ENCODE data around the gene APELA. TPM values are rescaled to one million over a fixed set of nuclear protein-coding genes. Genes with fewer than 3 reads are reported as not detected.
"Not testable (repeated sequence)": the region's sequence is repeated elsewhere in the genome, so short reads cannot be mapped to it uniquely, and the experiment has no call there.

The APELA gene
- total and polyA plus RNA-seq, 3 experiments from 2014 or later = not detected

DNA sequence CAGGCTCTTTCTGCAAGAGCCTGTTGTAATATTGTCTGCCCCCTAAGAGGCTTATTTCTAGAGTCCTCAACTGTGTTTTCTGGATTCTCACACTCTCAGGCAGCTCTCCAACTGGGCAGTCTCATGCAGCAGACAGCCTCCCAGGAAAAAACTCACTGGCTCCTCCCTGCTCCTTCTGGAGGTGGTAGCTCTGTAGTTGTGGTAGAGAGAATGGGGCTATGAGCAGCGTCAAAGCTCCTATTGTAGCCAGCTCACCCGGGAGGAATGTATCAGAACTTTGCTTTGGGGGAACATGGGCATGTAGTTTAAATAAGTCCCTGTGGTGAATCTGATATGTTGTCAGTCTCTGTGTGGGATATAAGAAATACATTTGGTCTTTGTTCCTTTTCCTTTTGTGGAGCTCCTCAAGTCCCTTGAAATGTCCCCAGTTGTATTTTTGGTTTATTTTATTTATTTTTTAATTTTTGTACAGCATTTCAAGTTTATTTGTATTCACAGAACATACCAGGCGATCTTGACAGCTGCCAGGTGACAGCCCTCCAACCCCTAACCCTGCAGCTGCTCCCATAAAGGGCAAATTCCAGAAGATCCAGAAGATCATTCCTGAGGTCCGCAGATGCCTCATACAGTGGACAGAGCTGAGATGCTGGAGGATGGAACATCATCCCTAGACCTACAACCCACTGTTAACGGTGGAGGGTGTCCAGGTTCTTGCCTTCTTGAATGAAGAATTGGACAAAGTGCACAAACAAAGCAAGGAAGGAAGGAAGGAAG is 54.8 kb downstream of the APELA start:
- Histone ChIP-seq H3K9me3 (ENCODE audit: low read length) (no peaks in the 10 kb centered on the region), H3K27ac (ENCODE audit: low read depth, low read length) (no peak overlapping the region), H3K36me3 (ENCODE audit: insufficient read depth, low read length) (no peaks in the 10 kb centered on the region), H3K27me3 (ENCODE audit: insufficient read depth, low read length, poor library complexity, severe bottlenecking) (no peaks in the 10 kb centered on the region), H3K4me1 (ENCODE audit: insufficient read depth, low read length) (no peaks in the 10 kb centered on the region), H3K4me3 (ENCODE audit: low read length) (no peak overlapping the region)
- CTCF ChIA-PET = no interaction called here
- Mint-ChIP-seq H3K9me3 (no peaks in the 10 kb centered on the region), H3K27ac (no peak overlapping the region), H3K36me3 (no peaks in the 10 kb centered on the region), H3K4me3 (no peak overlapping the region), H3K4me1 (no peaks in the 10 kb centered on the region), H3K27me3 (peaks cover 4 to 18% of the 10 kb centered on the region in 2 donors)
- POLR2A ChIA-PET = no interaction called here
- DNase-seq = no peak

GRCh38 chr4:164933244-164933643 is 56.3 kb downstream of the APELA start:
- H3K4me3 Mint-ChIP-seq = no peak overlapping the region
- H3K27me3 ChIP-seq (ENCODE audit: insufficient read depth, low read length, poor library complexity, severe bottlenecking) = no peaks in the 10 kb centered on the region
- no peaks in the 10 kb centered on the region for H3K9me3 ChIP-seq (ENCODE audit: low read length)
- H3K4me1 Mint-ChIP-seq = no peaks in the 10 kb centered on the region
- no peak overlapping the region for H3K4me3 ChIP-seq (ENCODE audit: low read length)
- POLR2A ChIA-PET = no interaction called here
- no peaks in the 10 kb centered on the region for H3K36me3 ChIP-seq (ENCODE audit: insufficient read depth, low read length)
- H3K27ac ChIP-seq (ENCODE audit: low read depth, low read length) = no peak overlapping the region
- H3K9me3 Mint-ChIP-seq = peaks cover 0 to 2% (median 0%) of the 10 kb centered on the region in 5 donors
- no peaks in the 10 kb centered on the region for H3K36me3 Mint-ChIP-seq
- DNase-seq = no peak
- no peak overlapping the region for H3K27ac Mint-ChIP-seq
- CTCF ChIA-PET = no interaction called here
- H3K4me1 ChIP-seq (ENCODE audit: insufficient read depth, low read length) = no peaks in the 10 kb centered on the region
- peaks cover 4 to 26% of the 10 kb centered on the region in 2 donors for H3K27me3 Mint-ChIP-seq

DNA sequence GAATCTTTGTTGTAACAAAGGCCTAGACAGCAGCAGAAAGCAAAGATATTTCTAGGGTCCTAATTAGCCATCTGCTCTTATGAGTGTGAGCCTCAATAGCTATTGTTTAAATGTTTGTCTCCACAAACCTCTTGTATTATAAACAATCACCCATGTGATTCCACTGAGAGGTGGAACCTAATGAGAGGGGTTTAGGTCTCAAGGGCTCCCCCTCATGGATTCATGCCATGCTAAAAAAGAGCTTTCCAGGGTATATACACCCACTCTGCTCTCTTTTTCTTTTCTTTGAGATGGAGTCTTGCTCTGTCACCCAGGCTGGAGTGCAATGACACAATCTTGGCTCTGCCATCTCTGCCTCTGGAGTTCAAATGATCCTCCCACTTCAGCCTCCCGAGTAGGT is 58.4 kb downstream of the APELA start:
- H3K27ac ChIP-seq (ENCODE audit: low read depth, low read length) = no peak overlapping the region
- POLR2A ChIA-PET = no interaction called here
- no peak overlapping the region for H3K4me3 Mint-ChIP-seq
- CTCF ChIA-PET = no interaction called here
- H3K4me1 ChIP-seq (ENCODE audit: insufficient read depth, low read length) = no peaks in the 10 kb centered on the region
- no peaks in the 10 kb centered on the region for H3K27me3 ChIP-seq (ENCODE audit: insufficient read depth, low read length, poor library complexity, severe bottlenecking)
- H3K27me3 Mint-ChIP-seq = peaks cover 6 to 41% of the 10 kb centered on the region in 2 donors
- H3K4me1 Mint-ChIP-seq = no peaks in the 10 kb centered on the region
- no peaks in the 10 kb centered on the region for H3K36me3 Mint-ChIP-seq
- no peak for DNase-seq
- H3K27ac Mint-ChIP-seq = no peak overlapping the region
- no peak overlapping the region for H3K4me3 ChIP-seq (ENCODE audit: low read length)
- H3K9me3 Mint-ChIP-seq = peaks cover 0 to 2% (median 0%) of the 10 kb centered on the region in 5 donors
- H3K36me3 ChIP-seq (ENCODE audit: insufficient read depth, low read length) = no peaks in the 10 kb centered on the region
- no peaks in the 10 kb centered on the region for H3K9me3 ChIP-seq (ENCODE audit: low read length)

- H3K27me3 ChIP-seq (ENCODE audit: insufficient read depth, low read length, poor library complexity, severe bottlenecking); H3K4me1 Mint-ChIP-seq; CTCF ChIA-PET; H3K36me3 ChIP-seq (ENCODE audit: insufficient read depth, low read length); DNase-seq; H3K27ac ChIP-seq (ENCODE audit: low read depth, low read length); H3K27ac Mint-ChIP-seq; H3K4me3 Mint-ChIP-seq; H3K9me3 ChIP-seq (ENCODE audit: low read length); H3K4me3 ChIP-seq (ENCODE audit: low read length); POLR2A ChIA-PET; H3K9me3 Mint-ChIP-seq; H3K4me1 ChIP-seq (ENCODE audit: insufficient read depth, low read length); H3K36me3 Mint-ChIP-seq: not testable (repeated sequence)
- H3K27me3 Mint-ChIP-seq = peaks cover 8 to 44% of the 10 kb centered on the region in 2 donors
Measured at GRCh38 chr4:164935865-164936606, 59.1 kb downstream of the APELA start.

GRCh38 chr4:164937576-164938270 is 60.7 kb downstream of the APELA start:
- no peak for DNase-seq
- no peak overlapping the region for H3K4me3 ChIP-seq (ENCODE audit: low read length)
- Mint-ChIP-seq H3K9me3 (peaks cover 0 to 5% (median 0%) of the 10 kb centered on the region in 5 donors), H3K4me3 (no peak overlapping the region), H3K27me3 (peaks cover 9 to 49% of the 10 kb centered on the region in 2 donors), H3K4me1 (no peaks in the 10 kb centered on the region), H3K36me3 (no peaks in the 10 kb centered on the region), H3K27ac (no peak overlapping the region)
- no peaks in the 10 kb centered on the region for H3K9me3 ChIP-seq (ENCODE audit: low read length)
- ChIA-PET POLR2A (no interaction called here), CTCF (no interaction called here)
- no peak overlapping the region for H3K27ac ChIP-seq (ENCODE audit: low read depth, low read length)
- H3K27me3 ChIP-seq (ENCODE audit: insufficient read depth, low read length, poor library complexity, severe bottlenecking) = no peaks in the 10 kb centered on the region
- H3K36me3 ChIP-seq (ENCODE audit: insufficient read depth, low read length) = no peaks in the 10 kb centered on the region
- no peaks in the 10 kb centered on the region for H3K4me1 ChIP-seq (ENCODE audit: insufficient read depth, low read length)

- POLR2A ChIA-PET = no interaction called here
- Mint-ChIP-seq H3K27ac (no peak overlapping the region), H3K4me3 (no peak overlapping the region), H3K27me3 (peaks cover 8 to 53% of the 10 kb centered on the region in 2 donors), H3K4me1 (no peaks in the 10 kb centered on the region), H3K36me3 (no peaks in the 10 kb centered on the region), H3K9me3 (peaks cover 0 to 4% (median 0%) of the 10 kb centered on the region in 5 donors)
- Histone ChIP-seq H3K4me3 (ENCODE audit: low read length) (no peak overlapping the region), H3K4me1 (ENCODE audit: insufficient read depth, low read length) (no peaks in the 10 kb centered on the region), H3K9me3 (ENCODE audit: low read length) (no peaks in the 10 kb centered on the region), H3K36me3 (ENCODE audit: insufficient read depth, low read length) (no peaks in the 10 kb centered on the region), H3K27me3 (ENCODE audit: insufficient read depth, low read length, poor library complexity, severe bottlenecking) (no peaks in the 10 kb centered on the region), H3K27ac (ENCODE audit: low read depth, low read length) (no peak overlapping the region)
- no peak for DNase-seq
- CTCF ChIA-PET = no interaction called here
Measured at GRCh38 chr4:164943192-164943591, 66.2 kb downstream of the APELA start.

DNA sequence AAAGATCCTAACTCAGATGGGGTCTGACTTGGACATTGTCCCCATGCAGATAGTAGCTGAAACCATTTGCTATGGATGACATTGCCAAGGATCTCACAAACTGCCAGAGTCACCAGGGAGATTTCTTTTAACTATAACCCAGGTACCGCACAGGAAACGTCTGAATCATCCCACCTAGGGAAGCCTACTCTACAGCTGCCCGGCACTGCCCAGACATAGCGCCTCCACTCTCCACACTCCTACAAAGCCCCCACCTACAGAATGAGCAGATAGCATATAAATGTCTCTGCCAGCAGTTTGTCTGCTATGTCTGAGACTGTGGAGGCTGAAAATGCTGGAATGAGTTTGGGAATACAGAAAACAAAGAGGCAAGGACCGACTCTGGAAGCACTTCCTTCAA is 68.2 kb downstream of the APELA start:
- no peak overlapping the region for H3K4me3 Mint-ChIP-seq
- ChIA-PET CTCF (no interaction called here), POLR2A (no interaction called here)
- DNase-seq = no peak
- Histone ChIP-seq H3K9me3 (ENCODE audit: low read length) (no peaks in the 10 kb centered on the region), H3K27ac (ENCODE audit: low read depth, low read length) (no peak overlapping the region), H3K36me3 (ENCODE audit: insufficient read depth, low read length) (no peaks in the 10 kb centered on the region), H3K4me1 (ENCODE audit: insufficient read depth, low read length) (no peaks in the 10 kb centered on the region), H3K27me3 (ENCODE audit: insufficient read depth, low read length, poor library complexity, severe bottlenecking) (no peaks in the 10 kb centered on the region), H3K4me3 (ENCODE audit: low read length) (no peak overlapping the region)
- H3K4me1 Mint-ChIP-seq = no peaks in the 10 kb centered on the region
- peaks cover 0 to 4% (median 0%) of the 10 kb centered on the region in 5 donors for H3K9me3 Mint-ChIP-seq
- no peaks in the 10 kb centered on the region for H3K36me3 Mint-ChIP-seq
- H3K27ac Mint-ChIP-seq = no peak overlapping the region
- peaks cover 8 to 57% of the 10 kb centered on the region in 2 donors for H3K27me3 Mint-ChIP-seq

DNA sequence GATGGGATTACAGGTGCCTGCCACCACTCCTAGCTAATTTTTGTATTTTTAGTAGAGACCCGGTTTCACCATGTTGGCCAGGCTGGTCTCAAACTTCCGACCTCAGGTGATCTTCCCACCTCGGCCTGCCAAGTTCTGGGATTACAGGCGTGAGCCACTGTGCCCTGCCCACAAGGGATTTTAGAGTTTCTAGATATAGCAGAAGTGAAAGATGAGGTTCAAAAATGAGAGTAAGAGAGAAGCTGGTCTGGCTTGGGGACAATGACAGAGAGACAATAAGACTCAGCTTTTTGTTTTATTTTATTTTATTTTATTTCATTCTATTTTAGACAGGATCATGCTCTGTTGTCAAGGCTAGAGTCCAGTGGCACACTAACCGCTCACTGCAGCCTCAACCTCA is 69.8 kb downstream of the APELA start:
- Histone ChIP-seq H3K36me3 (ENCODE audit: insufficient read depth, low read length) (no peaks in the 10 kb centered on the region), H3K9me3 (ENCODE audit: low read length) (no peaks in the 10 kb centered on the region), H3K27ac (ENCODE audit: low read depth, low read length) (no peak overlapping the region), H3K4me3 (ENCODE audit: low read length) (no peak overlapping the region), H3K27me3 (ENCODE audit: insufficient read depth, low read length, poor library complexity, severe bottlenecking) (no peaks in the 10 kb centered on the region), H3K4me1 (ENCODE audit: insufficient read depth, low read length) (no peaks in the 10 kb centered on the region)
- H3K4me3 Mint-ChIP-seq = no peak overlapping the region
- CTCF ChIA-PET = no interaction called here
- no peaks in the 10 kb centered on the region for H3K4me1 Mint-ChIP-seq
- DNase-seq = no peak
- peaks cover 6 to 66% of the 10 kb centered on the region in 2 donors for H3K27me3 Mint-ChIP-seq
- H3K9me3 Mint-ChIP-seq = peaks cover 0 to 4% (median 0%) of the 10 kb centered on the region in 5 donors
- POLR2A ChIA-PET = no interaction called here
- no peak overlapping the region for H3K27ac Mint-ChIP-seq
- no peaks in the 10 kb centered on the region for H3K36me3 Mint-ChIP-seq
